SU-DHL-6 (cell line): ENCODE measurements around the gene ALOX5AP.

Source experiments
- H2AFZ ChIP-seq: fragments of 200-600 bp; sonication (generic); 2 replicates; pipeline ENCODE4 v1.6.1; 2014; ENCODE audit warnings: low read depth, mild to moderate bottlenecking, moderate library complexity, mixed read lengths, antibody characterized with exemption, low read length; ENCODE audit not compliant: severe bottlenecking
- H3F3A ChIP-seq: fragments of 200-600 bp; shearing (Covaris generic); 2 replicates; pipeline ENCODE4 v1.6.0; 2016; ENCODE audit warnings: antibody characterized with exemption, mild to moderate bottlenecking; ENCODE audit not compliant: insufficient read depth
- H3K27ac ChIP-seq: fragments of 200-600 bp; sonication (generic); 2 replicates; pipeline ENCODE4 v1.5.1; 2016; ENCODE audit warnings: low read depth, mild to moderate bottlenecking, low read length, moderate library complexity, mixed read lengths
- H3K27me3 ChIP-seq: fragments of 200-600 bp; sonication (generic), shearing (Covaris generic); 2 replicates; pipeline ENCODE4 v1.6.0; 2014; ENCODE audit warnings: mild to moderate bottlenecking, low read length
- H3K36me3 ChIP-seq: fragments of 200-600 bp; sonication (generic); 2 replicates; pipeline ENCODE4 v1.6.1; 2014; ENCODE audit warnings: mild to moderate bottlenecking, low read length, mixed read lengths
- H3K4me2 ChIP-seq: fragments of 300-600, 200-600 bp; shearing (Covaris generic), sonication (generic); 2 replicates; pipeline ENCODE4 v1.6.0; 2014; ENCODE audit warnings: low read length, low read depth, mild to moderate bottlenecking; ENCODE audit not compliant: poor library complexity, severe bottlenecking
- H3K4me3 ChIP-seq: fragments of 200-600 bp; sonication (generic); 2 replicates; pipeline ENCODE4 v1.5.1; 2014; ENCODE audit warnings: antibody characterized with exemption, low read length, mild to moderate bottlenecking, mixed read lengths; ENCODE audit not compliant: insufficient read depth, poor library complexity, severe bottlenecking
- H3K79me2 ChIP-seq: fragments of 200-600 bp; sonication (generic); 2 replicates; pipeline ENCODE4 v1.6.1; 2014; ENCODE audit warnings: mild to moderate bottlenecking, low read length, moderate library complexity; ENCODE audit not compliant: insufficient read depth
- H3K9ac ChIP-seq: fragments of 200-600 bp; sonication (generic); 2 replicates; pipeline ENCODE4 v1.7.0; 2014; ENCODE audit warnings: mild to moderate bottlenecking, low read length
- H3K9me2 ChIP-seq: fragments of 200-600 bp; sonication (generic); replicated peaks from 2 replicates; pipeline ENCODE4 v1.6.1; 2014; ENCODE audit warnings: low read length; ENCODE audit not compliant: insufficient read depth
- H3K9me3 ChIP-seq: fragments of 200-600 bp; sonication (generic); 2 replicates; pipeline ENCODE4 v1.6.1; 2014; ENCODE audit warnings: low read length, mixed read lengths; ENCODE audit not compliant: insufficient read depth
- H4K20me1 ChIP-seq: fragments of 200-600 bp; sonication (generic); 2 replicates; pipeline ENCODE4 v1.6.1; 2014; ENCODE audit warnings: low read depth, mild to moderate bottlenecking, antibody characterized with exemption, low read length, moderate library complexity, mixed read lengths
- EZH2phosphoT487 ChIP-seq: fragments of 200-600 bp; sonication (generic), shearing (Covaris generic); conservative IDR thresholded peaks from 2 replicates; pipeline ENCODE4 v1.6.1; 2018; ENCODE audit warnings: mild to moderate bottlenecking, antibody characterized with exemption, low read length, moderate library complexity, mixed read lengths
- TF ChIP-seq, protein P1 (sequence below): fragments of 200-600 bp; sonication (generic); IDR thresholded peaks from one replicate; pipeline ENCODE4 v1.5.1; 2017; ENCODE audit warnings: antibody characterized with exemption, mild to moderate bottlenecking, low read length, moderate library complexity; ENCODE audit not compliant: insufficient read depth, poor library complexity, severe bottlenecking

ALOX5AP gene

GRCh38 chr13:30796631-30797601, 61.6 kb downstream of the ALOX5AP start:
- no peak overlapping the region for H2AFZ ChIP-seq
- no peak overlapping the region for H3K27ac ChIP-seq

GRCh38 chr13:30797847-30798535, 62.6 kb downstream of the ALOX5AP start:
- Histone ChIP-seq H3K9me2 (no peaks in the 10 kb centered on the region), H4K20me1 (no peaks in the 10 kb centered on the region), H3F3A (no peaks in the 10 kb centered on the region), H3K27ac (no peak overlapping the region), H3K36me3 (no peaks in the 10 kb centered on the region), H3K4me2 (no peak overlapping the region), H2AFZ (no peak overlapping the region), H3K27me3 (no peaks in the 10 kb centered on the region), H3K9me3 (no peaks in the 10 kb centered on the region), H3K9ac (no peak overlapping the region), H3K4me3 (no peak overlapping the region), H3K79me2 (no peaks in the 10 kb centered on the region)
- no peak for TF ChIP-seq EZH2phosphoT487
- TF ChIP-seq, protein P1, sequence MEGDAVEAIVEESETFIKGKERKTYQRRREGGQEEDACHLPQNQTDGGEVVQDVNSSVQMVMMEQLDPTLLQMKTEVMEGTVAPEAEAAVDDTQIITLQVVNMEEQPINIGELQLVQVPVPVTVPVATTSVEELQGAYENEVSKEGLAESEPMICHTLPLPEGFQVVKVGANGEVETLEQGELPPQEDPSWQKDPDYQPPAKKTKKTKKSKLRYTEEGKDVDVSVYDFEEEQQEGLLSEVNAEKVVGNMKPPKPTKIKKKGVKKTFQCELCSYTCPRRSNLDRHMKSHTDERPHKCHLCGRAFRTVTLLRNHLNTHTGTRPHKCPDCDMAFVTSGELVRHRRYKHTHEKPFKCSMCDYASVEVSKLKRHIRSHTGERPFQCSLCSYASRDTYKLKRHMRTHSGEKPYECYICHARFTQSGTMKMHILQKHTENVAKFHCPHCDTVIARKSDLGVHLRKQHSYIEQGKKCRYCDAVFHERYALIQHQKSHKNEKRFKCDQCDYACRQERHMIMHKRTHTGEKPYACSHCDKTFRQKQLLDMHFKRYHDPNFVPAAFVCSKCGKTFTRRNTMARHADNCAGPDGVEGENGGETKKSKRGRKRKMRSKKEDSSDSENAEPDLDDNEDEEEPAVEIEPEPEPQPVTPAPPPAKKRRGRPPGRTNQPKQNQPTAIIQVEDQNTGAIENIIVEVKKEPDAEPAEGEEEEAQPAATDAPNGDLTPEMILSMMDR, result no peak

More at GRCh38 chr13:30796631-30797601, 61.6 kb downstream of the ALOX5AP start:
- no peaks in the 10 kb centered on the region for H3K36me3 ChIP-seq
- no peaks in the 10 kb centered on the region for H3F3A ChIP-seq
- H3K9ac ChIP-seq, result no peak overlapping the region
- H3K4me2 ChIP-seq, result no peak overlapping the region
- H4K20me1 ChIP-seq, result no peaks in the 10 kb centered on the region
- H3K9me3 ChIP-seq, result no peaks in the 10 kb centered on the region
- no peaks in the 10 kb centered on the region for H3K79me2 ChIP-seq
- no peaks in the 10 kb centered on the region for H3K27me3 ChIP-seq
- TF ChIP-seq EZH2phosphoT487, result no peak
- TF ChIP-seq, protein P1, result no peak
- H3K9me2 ChIP-seq, result no peaks in the 10 kb centered on the region
- H3K4me3 ChIP-seq, result no peak overlapping the region

DNA sequence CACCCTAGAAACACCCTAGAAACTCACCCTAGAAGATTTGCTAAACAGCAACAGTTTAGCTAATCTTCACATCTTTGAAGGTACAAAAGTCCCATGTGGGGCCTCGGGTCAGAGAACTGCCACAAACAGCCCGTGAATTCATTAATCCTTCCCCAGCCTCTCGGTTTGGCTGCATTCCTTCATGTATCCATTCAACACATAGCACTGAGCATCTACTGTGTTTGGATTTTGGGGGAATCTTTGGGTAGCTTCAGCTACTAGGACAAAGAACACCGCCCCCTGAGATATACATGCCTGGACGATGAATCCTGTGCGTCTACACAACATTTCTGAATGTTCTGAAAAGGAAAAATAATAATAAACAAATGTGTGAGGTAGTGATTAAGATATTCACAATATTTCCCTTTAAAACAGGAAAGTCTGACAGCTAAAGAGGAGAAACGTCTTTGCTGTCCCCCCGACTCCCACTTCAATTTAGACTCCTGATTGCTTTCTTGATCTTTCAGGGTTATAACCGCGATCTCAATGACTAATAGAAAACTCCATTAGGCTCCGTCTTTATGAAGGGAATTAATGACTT, 63.5 kb downstream of the ALOX5AP start:
- Histone ChIP-seq H4K20me1 (no peaks in the 10 kb centered on the region), H3K27me3 (no peaks in the 10 kb centered on the region), H3K9me2 (no peaks in the 10 kb centered on the region), H3F3A (no peaks in the 10 kb centered on the region), H3K36me3 (no peaks in the 10 kb centered on the region), H3K9me3 (no peaks in the 10 kb centered on the region), H3K79me2 (no peaks in the 10 kb centered on the region), H3K27ac (no peak overlapping the region), H3K9ac (no peak overlapping the region), H2AFZ (no peak overlapping the region), H3K4me2 (no peak overlapping the region), H3K4me3 (no peak overlapping the region)
- TF ChIP-seq EZH2phosphoT487, result no peak
- TF ChIP-seq, protein P1, result no peak
